ENCODE measurements around the gene VAV3. TPM values are rescaled to one million over a fixed set of nuclear protein-coding genes. Genes with fewer than 3 reads are reported as not detected.

Gene VAV3
- total RNA-seq, 1 experiment from 2014 or later, result 0.57 TPM

- Histone ChIP-seq H3K27me3 (replicated peaks; ENCODE audit: control insufficient read depth, insufficient read depth, low read length) (no peaks in the 10 kb centered on the region), H3K4me1 (no peaks in the 10 kb centered on the region), H3K36me3 (ENCODE audit: control insufficient read depth, insufficient read depth, low read length) (no peaks in the 10 kb centered on the region), H3K9me3 (no peaks in the 10 kb centered on the region), H3K4me3 (ENCODE audit: low read depth, low read length) (no peak overlapping the region)
- intact Hi-C loops (cut with micrococcal nuclease; ENCODE audit: unreplicated experiment), result no loop called here
- Mint-ChIP-seq H3K9me3 (ENCODE audit: unreplicated experiment) (no peaks in the 10 kb centered on the region), H3K27ac (ENCODE audit: unreplicated experiment) (no peak overlapping the region), H3K27me3 (ENCODE audit: insufficient read depth, unreplicated experiment) (peaks cover 5% of the 10 kb centered on the region), H3K36me3 (ENCODE audit: insufficient read depth, unreplicated experiment) (no peaks in the 10 kb centered on the region), H3K4me3 (ENCODE audit: unreplicated experiment) (no peak overlapping the region), H3K4me1 (ENCODE audit: low read depth, unreplicated experiment) (no peaks in the 10 kb centered on the region)
- BruUV-seq (replicated peaks), result no TSS peak
- ChIA-PET CTCF (no interaction called here), POLR2A (no interaction called here)
- DNase-seq, result no peak
- TF ChIP-seq CTCF (IDR thresholded peaks at IDR 0.05; ENCODE audit: insufficient read depth in 1 of 2, low read depth in 1 of 2, low read length in 1 of 2, severe bottlenecking in 1 of 2, unreplicated experiment in 1 of 2), result no peak
These were observed 331.4 kb downstream of the VAV3 start for GRCh38 chr1:107633596-107633995.

- no peaks in the 10 kb centered on the region for H3K36me3 Mint-ChIP-seq (ENCODE audit: insufficient read depth, unreplicated experiment)
- Histone ChIP-seq H3K9me3 (no peaks in the 10 kb centered on the region), H3K36me3 (ENCODE audit: control insufficient read depth, insufficient read depth, low read length) (no peaks in the 10 kb centered on the region), H3K4me1 (no peaks in the 10 kb centered on the region), H3K4me3 (ENCODE audit: low read depth, low read length) (no peak overlapping the region), H3K27me3 (replicated peaks; ENCODE audit: control insufficient read depth, insufficient read depth, low read length) (no peaks in the 10 kb centered on the region)
- H3K4me1 Mint-ChIP-seq (ENCODE audit: low read depth, unreplicated experiment), result no peaks in the 10 kb centered on the region
- intact Hi-C loops (cut with micrococcal nuclease; ENCODE audit: unreplicated experiment), result no loop called here
- no TSS peak for BruUV-seq (replicated peaks)
- POLR2A ChIA-PET, result no interaction called here
- peaks cover 5% of the 10 kb centered on the region for H3K27me3 Mint-ChIP-seq (ENCODE audit: insufficient read depth, unreplicated experiment)
- TF ChIP-seq CTCF (IDR thresholded peaks at IDR 0.05; ENCODE audit: insufficient read depth in 1 of 2, low read depth in 1 of 2, low read length in 1 of 2, severe bottlenecking in 1 of 2, unreplicated experiment in 1 of 2), result no peak
- DNase-seq, result no peak
- H3K4me3 Mint-ChIP-seq (ENCODE audit: unreplicated experiment), result no peak overlapping the region
- CTCF ChIA-PET, result no interaction called here
- no peaks in the 10 kb centered on the region for H3K9me3 Mint-ChIP-seq (ENCODE audit: unreplicated experiment)
- H3K27ac Mint-ChIP-seq (ENCODE audit: unreplicated experiment), result no peak overlapping the region
These were observed 338.7 kb downstream of the VAV3 start for GRCh38 chr1:107626073-107626796.

DNA sequence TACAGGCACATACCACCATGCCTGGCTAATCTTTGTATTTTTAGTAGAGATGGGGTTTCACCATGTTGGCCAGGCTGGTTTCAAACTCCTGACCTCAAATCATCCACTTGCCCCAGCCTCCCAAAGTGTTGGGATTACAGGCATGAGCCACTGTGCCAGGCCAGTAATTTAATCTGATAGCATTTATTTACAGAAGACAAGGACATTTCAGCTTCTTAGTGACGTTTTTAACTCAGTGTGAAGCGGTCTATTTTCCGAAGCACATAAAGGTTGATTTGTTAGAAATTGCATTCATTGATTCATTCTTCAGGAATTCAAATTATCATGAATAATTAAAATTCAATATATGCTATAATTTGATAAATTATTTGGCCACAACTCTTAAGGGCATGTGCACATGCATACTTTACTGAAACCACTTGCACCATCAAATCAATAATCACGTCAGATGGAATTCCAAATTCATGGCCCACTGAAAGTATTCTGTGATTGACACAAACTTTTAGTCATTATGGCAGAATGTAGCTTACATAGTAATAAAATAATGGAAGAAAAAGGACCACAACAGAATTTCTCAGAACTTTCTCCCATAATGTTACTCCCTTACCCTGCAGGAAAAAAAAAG lies 339.5 kb downstream of the VAV3 start:
- no peaks in the 10 kb centered on the region for H3K4me1 ChIP-seq

More for the DNA sequence above, 339.5 kb downstream of the VAV3 start:
- H3K9me3 ChIP-seq, result no peaks in the 10 kb centered on the region
- H3K36me3 ChIP-seq (ENCODE audit: control insufficient read depth, insufficient read depth, low read length), result no peaks in the 10 kb centered on the region
- CTCF ChIA-PET, result no interaction called here
- intact Hi-C loops (cut with micrococcal nuclease; ENCODE audit: unreplicated experiment), result no loop called here
- no peak for TF ChIP-seq CTCF (IDR thresholded peaks at IDR 0.05; ENCODE audit: insufficient read depth in 1 of 2, low read depth in 1 of 2, low read length in 1 of 2, severe bottlenecking in 1 of 2, unreplicated experiment in 1 of 2)
- BruUV-seq (replicated peaks), result no TSS peak
- no peak for DNase-seq
- no peaks in the 10 kb centered on the region for H3K9me3 Mint-ChIP-seq (ENCODE audit: unreplicated experiment)
- no peaks in the 10 kb centered on the region for H3K4me1 Mint-ChIP-seq (ENCODE audit: low read depth, unreplicated experiment)
- no peak overlapping the region for H3K27ac Mint-ChIP-seq (ENCODE audit: unreplicated experiment)
- POLR2A ChIA-PET, result no interaction called here
- no peak overlapping the region for H3K4me3 Mint-ChIP-seq (ENCODE audit: unreplicated experiment)
- H3K36me3 Mint-ChIP-seq (ENCODE audit: insufficient read depth, unreplicated experiment), result no peaks in the 10 kb centered on the region
- H3K27me3 Mint-ChIP-seq (ENCODE audit: insufficient read depth, unreplicated experiment), result peaks cover 5% of the 10 kb centered on the region
- no peak overlapping the region for H3K4me3 ChIP-seq (ENCODE audit: low read depth, low read length)
- no peaks in the 10 kb centered on the region for H3K27me3 ChIP-seq (replicated peaks; ENCODE audit: control insufficient read depth, insufficient read depth, low read length)

Data from Caco-2 (cell line).